ENCODE data around the gene ZNF76.
"Not testable (repeated sequence)": the region's sequence is repeated elsewhere in the genome, so short reads cannot be mapped to it uniquely, and the experiment has no call there.

The ZNF76 gene

GRCh38 chr6:35305117-35305516 lies 45.6 kb downstream of the ZNF76 start:
- no peak for DNase-seq

DNA sequence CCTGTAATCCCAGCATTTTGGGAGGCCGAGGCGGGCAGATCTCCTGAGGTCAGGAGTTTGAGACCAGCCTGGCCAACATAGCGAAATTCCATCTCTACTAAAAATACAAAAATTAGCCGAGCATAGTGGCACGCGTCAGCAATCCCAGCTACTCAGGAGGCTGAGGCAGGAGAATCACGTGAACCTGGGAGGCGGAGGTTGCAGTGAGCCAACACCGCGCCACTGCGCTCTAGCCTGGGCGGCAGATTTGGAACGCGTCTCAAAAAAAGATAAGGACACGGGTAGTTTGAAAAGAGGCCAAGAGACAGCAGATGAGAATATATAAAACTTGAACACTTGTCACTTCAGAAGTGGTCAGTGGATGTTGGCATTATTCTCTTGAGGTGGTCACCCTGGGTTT lies 47.6 kb downstream of the ZNF76 start:
- DNase-seq, result not testable (repeated sequence)

DNA sequence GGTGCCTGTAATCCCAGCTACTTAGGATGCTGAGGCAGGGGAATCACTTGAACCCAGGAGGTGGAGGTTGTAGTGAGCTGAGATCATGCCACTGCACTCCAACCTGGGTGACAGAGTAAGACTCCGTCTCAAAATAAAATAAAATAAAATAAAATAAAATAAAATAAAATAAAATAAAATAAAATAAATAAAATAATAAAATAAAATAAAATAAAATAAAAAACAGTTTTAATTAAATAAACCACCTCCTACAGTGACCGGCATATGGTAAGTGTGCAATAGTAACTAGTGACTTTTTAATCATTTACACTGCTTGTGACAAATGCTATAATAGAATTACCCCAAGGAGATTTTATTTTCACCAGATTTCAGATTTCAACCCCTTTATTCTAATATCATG lies 49.0 kb downstream of the ZNF76 start:
- DNase-seq, result not testable (repeated sequence)

GRCh38 chr6:35309611-35310264 lies 50.2 kb downstream of the ZNF76 start:
- DNase-seq, result no peak

DNA sequence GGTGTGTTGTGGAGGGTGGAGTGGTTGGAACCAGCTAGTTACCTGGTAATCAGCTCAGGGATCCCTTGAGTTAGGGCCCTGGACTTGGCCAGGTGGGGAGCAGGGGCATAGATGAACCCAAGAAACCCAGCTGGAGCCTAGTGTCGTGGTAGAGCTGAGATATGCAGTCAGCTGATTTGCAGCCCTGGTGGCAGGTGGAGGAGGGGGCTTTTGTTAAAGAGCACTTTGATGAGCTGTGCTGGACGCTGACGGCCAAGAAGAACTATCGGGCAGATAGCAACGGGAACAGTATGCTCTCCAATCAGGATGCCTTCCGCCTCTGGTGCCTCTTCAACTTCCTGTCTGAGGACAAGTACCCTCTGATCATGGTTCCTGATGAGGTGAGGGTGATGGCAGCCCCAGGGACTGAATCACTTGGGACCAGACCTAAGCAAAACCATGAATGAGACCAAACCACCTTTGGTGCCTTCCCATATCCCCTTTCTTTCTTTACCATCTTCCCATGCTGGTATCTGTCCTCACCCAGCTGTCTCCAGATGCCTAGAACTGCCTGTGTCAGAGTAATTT lies 50.8 kb downstream of the ZNF76 start:
- DNase-seq, result no peak

DNA sequence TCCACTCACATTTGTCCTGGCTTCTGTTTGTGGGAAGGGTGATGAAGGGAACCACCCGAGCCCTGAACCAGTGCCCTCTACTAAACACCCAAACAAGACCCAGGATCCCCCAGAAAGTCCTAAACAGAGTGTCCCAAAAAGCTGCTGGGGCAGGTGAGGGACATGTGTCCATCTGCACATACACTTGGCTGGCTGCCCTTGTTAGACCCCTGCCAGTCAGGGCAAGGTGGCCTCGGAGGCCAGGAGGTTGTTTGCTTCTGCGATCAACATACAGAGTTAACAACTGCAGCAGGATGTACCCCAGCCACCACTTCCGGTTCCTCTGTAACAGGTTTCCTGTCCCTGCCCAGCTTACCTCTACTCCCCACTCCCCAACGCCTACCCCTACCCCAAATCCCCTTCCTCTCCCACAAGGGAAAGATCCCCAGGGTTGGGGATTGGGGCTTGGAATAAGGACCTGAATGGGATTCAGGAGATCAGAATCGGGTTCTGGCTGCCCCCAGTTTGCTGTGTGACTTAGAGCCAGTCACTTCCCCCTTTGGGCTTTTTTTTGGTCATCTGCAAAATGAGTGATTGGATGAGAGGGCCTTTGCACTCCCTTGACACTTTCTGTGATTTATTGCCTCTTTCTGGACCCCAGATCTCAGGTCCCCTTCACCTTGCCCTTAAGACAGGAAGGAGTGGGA lies 52.0 kb downstream of the ZNF76 start:
- no peak for DNase-seq

GRCh38 chr6:35312076-35312800 lies 52.7 kb downstream of the ZNF76 start:
- DNase-seq, result no peak

- no peak for DNase-seq
Measured at GRCh38 chr6:35312807-35313206, 53.3 kb downstream of the ZNF76 start.

- DNase-seq, result no peak
Measured at GRCh38 chr6:35317483-35318195, 58.1 kb downstream of the ZNF76 start.

GRCh38 chr6:35318196-35319171 lies 58.9 kb downstream of the ZNF76 start:
- peak in 1 of 2 experiments; percentile 21 for DNase-seq

DNA sequence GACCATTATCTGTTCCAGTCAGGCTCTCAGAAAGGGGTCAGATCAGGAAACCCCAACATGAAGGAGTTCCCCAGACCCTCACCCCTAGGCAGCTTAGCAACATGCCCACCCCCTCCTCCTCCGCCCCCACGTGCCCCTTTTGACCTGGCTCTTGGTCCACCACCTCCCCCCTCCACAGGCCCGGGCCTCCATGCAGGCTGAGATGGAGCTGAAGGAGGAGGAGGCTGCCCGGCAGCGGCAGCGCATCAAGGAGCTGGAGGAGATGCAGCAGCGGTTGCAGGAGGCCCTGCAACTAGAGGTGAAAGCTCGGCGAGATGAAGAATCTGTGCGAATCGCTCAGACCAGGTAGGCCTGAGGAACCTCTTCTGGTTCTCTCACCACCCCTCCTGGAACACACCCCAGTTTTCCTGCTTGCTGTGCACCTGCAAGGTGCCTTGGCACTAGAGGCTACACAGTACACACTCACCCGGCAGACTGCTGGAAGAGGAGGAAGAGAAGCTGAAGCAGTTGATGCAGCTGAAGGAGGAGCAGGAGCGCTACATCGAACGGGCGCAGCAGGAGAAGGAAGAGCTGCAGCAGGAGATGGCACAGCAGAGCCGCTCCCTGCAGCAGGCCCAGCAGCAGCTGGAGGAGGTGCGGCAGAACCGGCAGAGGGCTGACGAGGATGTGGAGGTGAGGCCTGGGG lies 60.0 kb downstream of the ZNF76 start:
- DNase-seq, result no peak

- DNase-seq, result no peak
Measured at GRCh38 chr6:35320031-35320410, 60.5 kb downstream of the ZNF76 start.

DNA sequence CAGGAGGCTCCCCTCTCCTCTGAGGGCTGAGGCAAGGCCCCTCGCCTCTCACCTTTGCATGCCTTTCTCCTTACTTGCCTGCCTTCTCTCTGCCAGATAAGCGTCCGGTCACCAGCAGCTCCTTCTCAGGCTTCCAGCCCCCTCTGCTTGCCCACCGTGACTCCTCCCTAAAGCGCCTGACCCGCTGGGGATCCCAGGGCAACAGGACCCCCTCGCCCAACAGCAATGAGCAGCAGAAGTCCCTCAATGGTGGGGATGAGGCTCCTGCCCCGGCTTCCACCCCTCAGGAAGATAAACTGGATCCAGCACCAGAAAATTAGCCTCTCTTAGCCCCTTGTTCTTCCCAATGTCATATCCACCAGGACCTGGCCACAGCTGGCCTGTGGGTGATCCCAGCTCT lies 61.6 kb downstream of the ZNF76 start:
- DNase-seq, result no peak

DNA sequence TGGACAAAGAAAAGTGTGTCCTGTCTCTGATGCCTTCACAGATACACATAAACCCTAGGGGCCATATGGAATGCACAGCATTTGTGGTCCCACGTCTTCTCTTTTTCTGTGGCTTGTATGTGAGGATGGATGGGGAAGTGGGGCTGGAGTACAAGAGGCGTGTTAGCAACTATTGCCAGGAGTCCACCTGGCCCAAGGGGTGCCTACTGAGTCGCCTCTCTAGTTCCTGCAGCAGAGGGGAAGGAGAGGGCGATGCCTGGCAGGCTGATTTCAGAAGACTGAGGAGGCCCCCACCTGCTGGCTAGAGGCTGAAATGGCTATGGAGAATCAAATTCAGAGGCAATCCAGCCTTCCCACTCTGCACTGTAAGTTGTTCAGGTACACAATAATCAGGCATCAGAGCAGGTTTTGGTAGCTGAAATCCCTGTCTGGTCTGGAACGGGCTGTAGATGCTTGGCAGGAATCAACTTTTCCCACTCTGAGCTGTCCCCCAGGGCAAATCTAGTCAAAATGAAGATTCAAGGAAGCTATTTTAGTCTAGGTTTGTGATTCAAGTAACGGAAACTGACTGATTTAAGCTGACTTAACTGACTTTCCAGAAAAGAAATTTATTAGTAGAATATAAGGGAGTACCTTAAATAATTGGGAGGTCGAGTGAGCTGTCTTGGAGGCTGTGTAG lies 68.0 kb downstream of the ZNF76 start:
- peak in 1 of 2 experiments; percentile 41 for DNase-seq

GRCh38 chr6:35328108-35328723 lies 68.7 kb downstream of the ZNF76 start:
- DNase-seq, result no peak

DNA sequence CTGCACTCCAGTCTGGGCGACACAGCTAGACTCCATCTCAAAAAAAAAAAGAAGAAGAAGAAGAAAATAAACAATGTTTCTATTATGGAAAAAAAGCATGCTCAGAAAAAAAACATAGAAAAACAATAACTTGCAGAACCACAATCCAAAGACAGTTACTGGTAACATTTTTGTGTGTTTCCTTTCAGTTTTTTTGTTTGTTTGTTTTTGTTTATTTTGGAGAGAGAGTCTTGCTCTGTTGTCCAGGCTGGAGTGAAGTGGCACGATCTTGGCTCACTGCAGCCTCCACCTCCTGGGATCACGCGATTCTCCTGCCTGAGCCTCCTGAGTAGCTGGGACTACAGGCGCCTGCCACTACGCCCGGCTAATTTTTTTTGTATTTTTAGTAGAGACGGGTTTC lies 69.4 kb downstream of the ZNF76 start:
- not testable (repeated sequence) for DNase-seq

DNA sequence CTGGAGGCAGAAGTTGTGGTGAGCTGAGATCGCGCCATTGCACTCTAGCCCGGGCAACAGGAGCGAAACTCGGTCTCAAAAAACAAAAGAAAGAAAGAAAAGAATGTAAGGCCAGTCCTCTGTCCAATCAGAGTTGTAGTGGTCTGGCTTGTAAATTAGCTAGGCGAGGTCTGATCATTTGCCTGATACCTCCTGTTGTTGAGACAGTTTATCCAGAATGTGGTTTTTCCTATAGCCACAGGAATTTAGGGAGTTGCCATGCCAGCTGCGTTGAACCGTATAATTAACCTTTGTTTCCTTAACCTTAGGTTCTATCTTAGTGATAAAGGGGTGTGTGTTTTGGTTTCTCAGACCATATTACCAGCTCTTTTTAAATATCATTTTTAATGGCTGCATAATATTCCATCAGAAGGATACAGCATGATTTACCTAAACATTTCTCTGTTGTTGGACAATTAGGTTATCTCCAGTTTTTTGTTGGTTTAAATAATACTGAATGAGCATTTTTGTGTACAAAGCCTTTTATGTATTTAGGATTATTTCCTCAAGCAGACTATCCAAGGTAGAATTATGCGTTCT lies 71.1 kb downstream of the ZNF76 start:
- DNase-seq, result no peak

DNA sequence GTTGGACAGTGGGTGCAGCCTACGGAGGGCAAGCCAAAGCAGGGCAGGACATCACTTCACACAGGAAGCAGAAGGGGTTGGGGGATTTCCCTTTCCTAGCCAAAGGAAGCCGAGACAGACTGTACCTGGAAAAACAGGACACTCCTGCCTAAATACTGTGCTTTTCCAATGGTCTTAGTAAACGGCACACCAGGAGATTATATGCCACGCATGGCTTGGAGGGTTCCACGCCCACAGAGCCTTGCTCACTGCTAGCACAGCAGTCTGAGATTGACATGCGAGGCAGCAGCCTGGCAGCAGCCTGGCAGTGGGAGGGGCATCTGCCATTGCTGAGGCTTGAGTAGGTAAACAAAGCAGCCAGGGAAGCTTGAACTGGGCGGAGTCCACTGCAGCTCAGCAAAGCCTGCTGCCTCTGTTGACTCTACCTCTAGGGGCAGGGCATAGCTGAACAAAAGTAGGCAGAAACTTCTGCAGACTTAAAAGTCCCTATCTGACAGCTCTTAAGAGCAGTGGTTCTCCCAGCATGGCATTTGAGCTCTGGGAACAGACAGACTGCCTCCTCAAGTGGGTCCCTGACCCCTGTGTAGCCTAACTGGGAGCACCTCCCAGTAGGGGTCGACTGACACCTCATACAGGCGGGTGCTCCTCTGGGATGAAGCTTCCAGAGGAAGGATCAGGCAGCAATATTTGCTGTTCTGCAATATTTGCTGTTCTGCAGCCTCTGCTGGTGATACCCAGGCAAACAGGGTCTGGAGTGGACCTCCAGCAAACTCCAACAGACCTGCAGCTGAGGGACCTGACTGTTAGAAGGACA lies 72.7 kb downstream of the ZNF76 start:
- peak; percentile 16 to 31 for DNase-seq

GRCh38 chr6:35341557-35341956 lies 82.0 kb downstream of the ZNF76 start:
- DNase-seq, result no peak
